T-helper 1 cell treated with Interleukin-12 subunit alpha and Interleukin-12 subunit beta and Interleukin-4 antibody, amounts not matched to agents 30 μg/mL and 1 μg/mL, for 36 hours (primary cell): ENCODE data around the gene CSNK1G1.
"Not testable (repeated sequence)": the region's sequence is repeated elsewhere in the genome, so short reads cannot be mapped to it uniquely, and the experiment has no call there.

Source experiments
- H3K27ac Mint-ChIP-seq: one replicate; pipeline ENCODE4 v1.8.0; 2021; ENCODE audit warnings: mild to moderate bottlenecking, mixed read lengths
- H3K27me3 Mint-ChIP-seq: one replicate; pipeline ENCODE4 v1.8.0; 2021; ENCODE audit warnings: low read depth, mixed read lengths
- H3K36me3 Mint-ChIP-seq: one replicate; pipeline ENCODE4 v1.8.0; 2021; ENCODE audit warnings: low read depth, mixed read lengths
- H3K4me1 Mint-ChIP-seq: one replicate; pipeline ENCODE4 v1.8.0; 2021; ENCODE audit warnings: low read depth, mixed read lengths
- H3K4me3 Mint-ChIP-seq: one replicate; pipeline ENCODE4 v1.8.0; 2021; ENCODE audit warnings: mild to moderate bottlenecking, moderate library complexity, mixed read lengths
- H3K9me3 Mint-ChIP-seq: one replicate; pipeline ENCODE4 v1.8.0; 2021; ENCODE audit warnings: mixed read lengths

CSNK1G1 gene

DNA sequence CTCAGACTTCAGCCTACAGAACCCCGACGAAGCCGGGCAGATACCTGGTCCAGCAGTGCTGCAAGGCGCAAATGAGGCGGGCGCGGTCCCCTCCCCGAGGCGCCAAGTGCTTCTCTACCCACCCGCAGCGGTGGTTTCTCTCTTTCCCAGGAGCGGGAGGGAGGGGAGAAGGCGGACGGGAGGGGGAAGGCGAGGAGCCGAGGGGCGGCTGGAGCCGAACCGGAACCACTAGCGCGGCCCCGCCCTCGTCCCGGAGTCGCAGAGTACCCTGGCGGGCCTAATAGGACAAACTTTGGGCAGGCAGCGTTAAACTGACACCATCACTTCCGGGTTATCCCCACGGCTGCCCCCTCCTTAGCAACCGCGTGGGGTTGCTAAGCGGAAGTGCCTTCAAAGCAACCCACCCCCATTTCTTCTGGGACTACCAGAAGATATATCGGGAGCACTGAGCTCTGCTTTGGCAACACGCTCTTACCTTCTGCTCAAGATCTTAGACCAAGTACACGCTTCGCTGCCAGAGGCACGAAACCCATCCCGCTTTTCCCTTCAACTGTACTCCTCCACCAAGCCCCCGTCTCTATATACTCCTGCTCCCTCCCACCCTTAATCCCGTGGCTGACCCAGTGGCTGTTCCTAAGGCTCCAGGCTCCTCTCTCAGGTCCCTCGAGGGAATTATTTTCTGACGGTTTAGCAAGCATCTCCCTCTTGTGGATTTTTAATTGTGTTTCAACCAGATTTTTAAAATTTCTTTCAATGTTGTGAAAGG is at the start of gene CSNK1G1:
Gene CSNK1G1, minus strand, starts transcription at position 230 of the 766 bp plus-strand sequence. CDS start 55,674 bp downstream, outside the sequence.
- H3K9me3 Mint-ChIP-seq: no peaks in the 10 kb centered on the region

DNA sequence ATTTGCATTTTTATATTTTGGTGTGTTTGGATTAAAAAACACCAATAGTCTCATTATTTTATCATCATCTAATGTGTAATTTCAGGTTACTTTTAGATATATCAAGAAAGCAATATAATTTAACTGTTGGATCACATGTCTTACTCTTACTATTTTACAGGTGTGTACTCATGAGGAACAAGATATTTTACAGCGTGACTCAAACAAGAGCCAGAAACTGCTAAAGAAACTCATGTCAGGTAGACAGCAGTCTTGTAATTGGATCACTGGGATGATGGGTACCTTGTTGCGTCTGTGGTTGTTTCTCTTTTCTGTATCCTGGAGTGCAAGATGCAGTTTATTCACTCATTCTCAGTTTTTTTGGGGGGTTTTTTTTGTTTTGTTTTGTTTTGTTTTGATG is 44.6 kb upstream of the CSNK1G1 start:
- H3K36me3 Mint-ChIP-seq: peaks cover 26% of the 10 kb centered on the region
- no peaks in the 10 kb centered on the region for H3K9me3 Mint-ChIP-seq
- H3K4me3 Mint-ChIP-seq: no peak overlapping the region
- H3K27ac Mint-ChIP-seq: no peak overlapping the region
- no peaks in the 10 kb centered on the region for H3K4me1 Mint-ChIP-seq
- no peaks in the 10 kb centered on the region for H3K27me3 Mint-ChIP-seq

More for the DNA sequence above, at the start of gene CSNK1G1:
- H3K36me3 Mint-ChIP-seq: peaks cover 2% of the 10 kb centered on the region
- peaks cover 18% of the 10 kb centered on the region for H3K4me1 Mint-ChIP-seq
- no peaks in the 10 kb centered on the region for H3K27me3 Mint-ChIP-seq
- H3K27ac Mint-ChIP-seq: peak within 1 kb of the TSS; percentile 74
- H3K4me3 Mint-ChIP-seq: peak within 1 kb of the TSS; percentile 91

DNA sequence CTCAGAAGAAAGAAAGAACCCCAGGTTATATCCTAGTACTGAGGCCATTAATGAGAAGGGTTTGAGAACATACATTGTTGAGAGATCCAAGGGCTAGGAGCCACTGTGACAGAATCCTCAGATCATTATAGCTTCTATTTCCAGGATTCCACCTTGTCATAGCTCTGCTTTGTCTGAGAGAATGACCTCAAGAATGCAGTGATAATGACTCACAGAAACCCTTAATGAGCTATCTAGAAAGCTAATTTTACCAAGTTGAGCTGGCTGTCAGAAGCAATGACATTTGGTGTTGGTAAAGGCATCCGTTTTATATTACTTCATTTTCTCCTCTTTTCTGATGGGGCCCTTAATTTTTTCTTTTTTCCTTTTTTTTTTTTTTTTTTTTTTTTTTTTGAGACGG is 42.6 kb upstream of the CSNK1G1 start:
- peaks cover 31% of the 10 kb centered on the region for H3K36me3 Mint-ChIP-seq
- no peaks in the 10 kb centered on the region for H3K9me3 Mint-ChIP-seq
- no peak overlapping the region for H3K27ac Mint-ChIP-seq
- no peak overlapping the region for H3K4me3 Mint-ChIP-seq
- peaks cover 4% of the 10 kb centered on the region for H3K4me1 Mint-ChIP-seq
- no peaks in the 10 kb centered on the region for H3K27me3 Mint-ChIP-seq

DNA sequence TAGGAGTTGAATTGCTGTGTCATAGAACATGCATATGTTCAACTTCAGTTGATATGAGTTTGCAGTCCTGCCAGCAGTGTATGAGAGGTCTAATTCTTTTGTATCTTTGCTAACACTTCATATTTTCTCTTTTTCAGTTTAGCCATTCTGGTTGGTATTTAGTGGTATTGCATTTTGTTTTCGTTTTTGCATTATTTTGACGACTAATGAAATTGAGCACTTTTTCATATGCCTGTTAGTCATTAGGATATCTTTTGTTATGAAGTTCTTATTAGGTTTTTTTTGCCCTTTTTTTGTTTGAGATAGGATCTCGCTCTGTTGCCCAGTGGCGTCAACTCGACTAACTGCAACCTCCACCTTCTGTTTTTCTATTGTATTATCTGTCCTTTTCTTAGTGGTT is 40.8 kb upstream of the CSNK1G1 start:
- Mint-ChIP-seq H3K27me3 (no peaks in the 10 kb centered on the region), H3K4me1 (peaks cover 6% of the 10 kb centered on the region), H3K36me3 (peaks cover 31% of the 10 kb centered on the region), H3K4me3 (no peak overlapping the region), H3K9me3 (no peaks in the 10 kb centered on the region), H3K27ac (no peak overlapping the region)

DNA sequence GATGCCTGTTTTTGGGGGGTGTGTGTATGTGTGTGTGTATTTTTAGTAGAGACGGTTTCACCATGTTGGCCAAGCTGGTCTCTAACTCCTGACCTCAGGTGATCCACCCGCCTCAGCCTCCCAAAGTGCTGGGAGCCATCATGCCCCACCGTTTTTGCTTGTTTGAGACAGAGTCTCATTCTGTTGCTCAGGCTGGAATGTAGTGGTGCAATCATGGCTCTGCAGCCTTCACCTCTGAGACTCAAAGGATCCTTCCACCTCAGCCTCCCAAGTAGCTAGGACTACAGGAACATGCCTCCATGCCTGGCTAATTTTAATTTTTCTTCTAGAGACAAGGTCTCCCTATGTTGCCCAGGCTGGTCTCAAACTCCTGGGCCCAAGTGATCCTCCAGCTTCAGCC is 36.5 kb upstream of the CSNK1G1 start:
- Mint-ChIP-seq H3K4me1 (peaks cover 21% of the 10 kb centered on the region), H3K36me3 (peaks cover 24% of the 10 kb centered on the region)
- not testable (repeated sequence) for H3K9me3 Mint-ChIP-seq, H3K27me3 Mint-ChIP-seq, H3K4me3 Mint-ChIP-seq, H3K27ac Mint-ChIP-seq

DNA sequence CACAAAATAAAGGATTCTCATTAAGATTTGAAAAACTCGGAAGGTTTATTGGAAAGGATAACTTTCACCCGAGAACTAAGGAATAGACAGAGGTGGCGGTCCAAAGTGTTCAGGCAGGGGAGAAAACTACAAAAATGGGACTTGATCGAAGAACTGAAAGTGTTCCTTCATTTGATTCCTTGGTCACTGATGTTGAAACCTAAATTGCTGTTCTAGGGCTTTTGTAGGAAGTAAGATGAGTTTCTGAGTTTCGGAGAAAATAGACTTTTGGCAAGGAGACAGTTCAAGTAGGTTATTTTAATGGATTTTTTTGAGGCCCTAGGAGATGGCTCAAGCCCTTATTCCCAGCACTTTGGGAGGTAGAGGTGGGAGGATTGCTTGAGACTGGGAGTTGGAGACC is 33.1 kb upstream of the CSNK1G1 start:
- Mint-ChIP-seq H3K27ac (no peak overlapping the region), H3K36me3 (peaks cover 10% of the 10 kb centered on the region), H3K9me3 (no peaks in the 10 kb centered on the region), H3K4me1 (peaks cover 18% of the 10 kb centered on the region), H3K27me3 (no peaks in the 10 kb centered on the region), H3K4me3 (peak overlapping the region; percentile 82)

DNA sequence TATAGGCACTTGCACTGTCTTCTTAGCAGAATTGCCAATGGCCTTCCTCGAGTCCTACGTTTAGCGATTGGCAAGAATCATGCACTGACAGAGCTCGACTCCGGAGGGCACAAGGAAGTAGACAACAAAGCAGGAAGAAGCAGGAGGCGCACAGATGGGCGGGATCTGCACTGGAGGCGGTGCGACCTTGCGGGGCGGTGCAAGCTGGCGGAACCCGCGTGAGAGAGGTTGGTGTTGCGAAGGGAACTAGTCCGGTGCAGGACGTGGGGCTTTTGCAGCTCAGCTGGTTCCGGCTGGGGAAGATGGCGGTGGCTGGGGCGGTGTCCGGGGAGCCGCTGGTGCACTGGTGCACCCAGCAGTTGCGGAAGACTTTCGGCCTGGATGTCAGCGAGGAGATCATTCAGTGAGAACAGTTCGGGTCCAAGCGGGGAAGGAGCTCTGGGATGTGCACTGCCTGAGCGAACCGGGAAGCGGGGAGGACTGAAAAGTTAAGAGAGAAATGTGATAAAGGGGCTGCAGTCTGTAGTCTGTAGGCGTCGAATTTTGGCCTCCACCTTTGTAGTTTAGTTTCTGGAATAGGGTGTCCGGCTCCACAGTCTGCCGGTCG is 31.7 kb upstream of the CSNK1G1 start, which contains the start of gene TRIP4:
Gene TRIP4, plus strand, starts transcription at position 275 of the 607 bp plus-strand sequence. Its CDS starts 28 bp downstream, at position 303.
- no peaks in the 10 kb centered on the region for H3K27me3 Mint-ChIP-seq
- H3K36me3 Mint-ChIP-seq: peaks cover 6% of the 10 kb centered on the region
- H3K4me3 Mint-ChIP-seq: peak within 1 kb of the TSS; percentile 96
- H3K4me1 Mint-ChIP-seq: peaks cover 17% of the 10 kb centered on the region
- H3K27ac Mint-ChIP-seq: peak within 1 kb of the TSS; percentile 96
- no peaks in the 10 kb centered on the region for H3K9me3 Mint-ChIP-seq

DNA sequence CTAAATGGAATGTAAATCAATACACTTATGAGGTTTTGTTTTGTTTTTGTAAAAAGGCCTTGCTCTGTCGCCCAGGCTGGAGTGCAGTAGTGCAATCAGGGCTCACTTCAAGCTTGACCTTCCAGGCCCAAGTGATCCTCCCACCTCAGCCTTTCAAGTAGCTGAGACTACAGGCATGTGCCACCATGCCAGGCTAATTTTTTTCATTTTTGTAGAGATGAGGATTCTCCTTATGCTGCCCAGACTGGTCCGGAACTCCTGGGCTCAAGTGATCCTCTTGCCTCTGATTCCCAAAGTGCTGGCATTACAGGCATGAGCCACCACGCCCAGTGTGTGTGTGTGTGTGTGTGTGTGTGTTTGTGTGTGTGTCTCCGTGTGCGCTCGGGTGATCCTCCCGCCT is 30.3 kb upstream of the CSNK1G1 start:
- H3K4me3 Mint-ChIP-seq: no peak overlapping the region
- peaks cover 8% of the 10 kb centered on the region for H3K36me3 Mint-ChIP-seq
- H3K27me3 Mint-ChIP-seq: no peaks in the 10 kb centered on the region
- H3K27ac Mint-ChIP-seq: no peak overlapping the region
- no peaks in the 10 kb centered on the region for H3K9me3 Mint-ChIP-seq
- peaks cover 25% of the 10 kb centered on the region for H3K4me1 Mint-ChIP-seq

DNA sequence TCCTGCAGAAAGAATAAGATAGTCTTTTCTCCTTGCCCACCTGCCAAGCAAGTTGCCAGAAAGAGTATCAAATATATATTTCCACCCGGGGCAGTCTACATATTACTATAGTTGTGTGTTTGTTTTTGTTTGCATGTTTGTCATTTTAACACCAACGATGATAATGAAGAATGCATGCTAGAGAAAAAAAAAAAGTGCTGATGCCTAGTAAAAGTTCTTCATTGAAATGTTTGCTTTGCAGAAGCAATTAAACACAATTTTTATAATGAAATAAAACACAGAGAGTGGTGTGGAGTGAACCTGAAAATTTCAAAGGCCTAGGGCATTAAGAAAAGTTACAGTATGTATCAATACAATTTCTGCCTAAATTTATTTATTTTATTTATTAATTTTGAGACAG is 27.8 kb upstream of the CSNK1G1 start:
- Mint-ChIP-seq H3K4me3 (no peak overlapping the region), H3K36me3 (peaks cover 8% of the 10 kb centered on the region), H3K4me1 (peaks cover 31% of the 10 kb centered on the region), H3K27me3 (no peaks in the 10 kb centered on the region), H3K27ac (no peak overlapping the region), H3K9me3 (no peaks in the 10 kb centered on the region)

DNA sequence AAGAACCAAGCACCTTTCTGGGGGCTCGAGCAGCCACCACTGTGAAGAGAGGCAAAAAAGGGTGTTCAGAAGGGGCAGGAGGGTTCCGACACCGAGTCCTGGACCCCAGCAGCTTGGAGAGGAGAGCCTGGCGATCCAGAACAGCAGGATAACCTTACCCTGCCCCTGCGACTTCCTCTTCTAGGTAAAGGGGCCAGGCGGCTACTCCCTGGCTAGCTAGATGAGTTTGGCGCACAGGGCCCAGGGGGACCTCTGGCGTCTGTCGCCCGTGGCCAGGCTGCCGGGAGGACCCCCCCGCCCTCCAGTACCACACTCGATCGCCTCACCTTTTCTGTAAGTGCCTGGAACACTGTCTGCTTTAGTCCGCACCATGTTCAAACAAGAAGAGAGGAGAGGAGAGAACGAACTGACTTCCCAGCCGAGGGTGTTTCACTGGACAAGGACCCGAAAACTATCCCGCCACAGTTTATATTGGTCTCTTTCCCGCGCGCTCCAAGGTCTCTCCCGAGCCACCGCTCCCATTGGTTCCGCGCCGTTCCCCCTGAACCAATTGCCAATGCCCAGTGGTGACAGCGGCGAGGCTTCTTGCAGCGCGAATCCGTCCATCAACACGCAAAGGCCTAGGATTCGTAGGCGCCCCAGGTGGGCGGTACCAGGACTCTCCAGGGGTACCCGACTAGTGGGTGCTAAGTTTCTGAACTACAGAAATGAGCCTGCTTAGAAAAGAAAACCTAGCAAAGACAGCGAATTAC is 25.2 kb upstream of the CSNK1G1 start, which contains the start of gene PCLAF:
Gene PCLAF, minus strand, starts transcription at position 442 of the 752 bp plus-strand sequence. Its CDS starts 70 bp downstream, at position 372.
- Mint-ChIP-seq H3K27ac (peak within 1 kb of the TSS; percentile 92), H3K36me3 (peaks cover 4% of the 10 kb centered on the region), H3K4me1 (peaks cover 22% of the 10 kb centered on the region), H3K27me3 (no peaks in the 10 kb centered on the region), H3K9me3 (no peaks in the 10 kb centered on the region), H3K4me3 (peak within 1 kb of the TSS; percentile 94)

DNA sequence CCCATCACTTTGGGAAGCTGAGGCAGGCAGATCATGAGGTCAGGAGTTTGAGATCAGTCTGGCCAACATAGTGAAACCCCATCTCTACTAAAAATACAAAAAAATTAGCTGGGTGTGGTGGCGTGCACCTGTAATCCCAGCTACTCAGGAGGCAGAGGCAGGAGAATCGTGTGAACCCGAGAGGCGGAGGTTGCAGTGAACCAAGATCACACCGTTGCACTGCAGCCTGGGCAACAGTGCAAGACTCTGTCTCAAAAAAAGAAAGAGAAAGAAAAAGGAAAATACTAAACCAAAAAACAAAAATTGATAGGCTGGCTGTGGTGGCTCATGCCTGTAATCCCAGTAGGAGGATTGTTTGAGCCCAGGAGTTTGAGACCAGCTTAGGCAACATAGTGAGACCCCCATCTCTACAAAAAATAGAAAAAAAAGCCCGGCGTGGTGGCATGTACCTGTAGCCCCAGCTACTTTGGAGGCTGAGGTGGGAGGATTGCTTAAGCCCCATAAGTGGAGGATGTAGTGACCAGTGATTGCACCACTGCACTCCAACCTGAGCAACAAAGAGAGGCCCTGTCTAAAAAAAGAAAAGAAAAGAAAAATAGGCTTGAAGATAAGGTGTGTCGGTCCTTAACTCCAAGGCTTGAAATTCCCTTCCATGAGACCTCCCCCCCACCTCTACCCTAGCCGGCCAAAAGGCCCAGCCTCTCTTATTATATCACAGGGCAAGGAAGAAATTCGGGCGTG is 24.3 kb upstream of the CSNK1G1 start:
- Mint-ChIP-seq H3K4me3 (peak overlapping the region; percentile 94), H3K4me1 (peaks cover 22% of the 10 kb centered on the region), H3K27ac (peak overlapping the region; percentile 92)
- not testable (repeated sequence) for H3K9me3 Mint-ChIP-seq, H3K27me3 Mint-ChIP-seq, H3K36me3 Mint-ChIP-seq

DNA sequence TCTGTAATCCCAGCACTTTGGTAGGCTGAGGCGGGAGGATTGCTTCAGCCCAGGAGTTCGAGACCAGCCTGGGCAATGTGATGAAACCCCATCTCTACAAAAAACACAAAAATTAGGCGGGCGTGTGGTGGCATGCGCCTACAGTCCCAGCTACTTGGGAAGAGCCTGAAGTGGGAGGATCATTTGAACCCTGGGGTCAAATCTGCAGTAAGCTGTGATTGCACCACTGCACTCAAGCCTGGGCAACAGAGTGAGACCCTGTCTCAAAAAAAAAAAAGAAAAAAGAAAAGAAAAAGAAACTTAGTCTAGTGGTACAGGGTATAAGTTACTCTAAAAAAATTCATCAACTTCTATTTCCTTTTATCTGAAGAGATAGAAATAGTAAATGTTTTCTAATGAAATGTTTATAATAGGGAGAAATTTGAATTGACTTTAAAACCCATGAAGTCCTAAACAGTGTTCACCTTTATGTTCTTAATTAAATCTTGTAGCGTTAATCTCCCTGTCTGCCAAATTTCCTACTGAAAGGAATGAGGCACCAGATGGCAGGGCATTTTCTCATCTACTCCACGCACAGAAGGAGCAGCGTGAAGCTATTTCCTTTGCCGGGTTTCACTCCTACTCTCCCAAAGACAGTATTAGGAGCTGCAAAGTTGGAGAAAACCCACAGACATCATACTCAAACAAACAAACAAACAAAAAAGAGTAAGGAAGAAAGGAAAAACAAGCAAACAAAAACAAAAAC is 23.4 kb upstream of the CSNK1G1 start:
- H3K27me3 Mint-ChIP-seq: no peaks in the 10 kb centered on the region
- H3K4me1 Mint-ChIP-seq: peaks cover 22% of the 10 kb centered on the region
- H3K4me3 Mint-ChIP-seq: peak overlapping the region; percentile 94
- peaks cover 11% of the 10 kb centered on the region for H3K36me3 Mint-ChIP-seq
- no peaks in the 10 kb centered on the region for H3K9me3 Mint-ChIP-seq
- H3K27ac Mint-ChIP-seq: peak overlapping the region; percentile 77

DNA sequence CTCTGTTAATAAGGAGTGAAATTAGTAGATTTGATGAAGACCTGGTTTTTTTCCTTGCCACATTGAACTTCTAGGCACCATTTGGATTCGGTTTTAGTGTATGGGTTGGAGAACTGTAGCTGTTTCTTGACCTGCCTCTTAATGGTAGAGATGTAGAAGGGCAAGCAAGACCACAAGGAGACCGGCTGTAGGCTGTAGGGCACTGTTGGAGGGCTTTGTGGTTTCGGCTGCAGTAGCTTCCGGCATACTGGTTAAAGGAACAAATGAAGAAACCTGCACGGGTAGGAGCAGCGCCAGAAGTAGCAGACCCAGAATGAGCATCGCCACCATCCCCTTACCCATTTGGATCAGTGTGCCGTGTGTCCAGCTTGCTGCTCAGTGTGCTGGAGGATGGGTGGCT is 17.4 kb upstream of the CSNK1G1 start:
- Mint-ChIP-seq H3K4me3 (no peak overlapping the region), H3K36me3 (peaks cover 14% of the 10 kb centered on the region), H3K9me3 (no peaks in the 10 kb centered on the region), H3K27me3 (no peaks in the 10 kb centered on the region), H3K4me1 (peaks cover 8% of the 10 kb centered on the region), H3K27ac (peak overlapping the region; percentile 52)
